Osteocyte (in vitro differentiated cells): Measurements from ENCODE around the gene GZF1. TPM values are rescaled to one million over a fixed set of nuclear protein-coding genes. Genes with fewer than 3 reads are reported as not detected.

Experiments used
- DNase-seq: peaks from one replicate; pipeline ENCODE4 v3.0.0; 2021; ENCODE audit warnings: mixed read lengths; ENCODE audit not compliant: unreplicated experiment; ENCODE audit errors: extremely low spot score
- H3K27ac Mint-ChIP-seq: one replicate; pipeline ENCODE4 v1.8.0; 2021; ENCODE audit warnings: mild to moderate bottlenecking, mixed read lengths; ENCODE audit not compliant: unreplicated experiment
- H3K27me3 Mint-ChIP-seq: one replicate; pipeline ENCODE4 v1.8.0; 2021; ENCODE audit warnings: mixed read lengths; ENCODE audit not compliant: unreplicated experiment
- H3K36me3 Mint-ChIP-seq: one replicate; pipeline ENCODE4 v1.8.0; 2021; ENCODE audit warnings: mixed read lengths; ENCODE audit not compliant: unreplicated experiment
- H3K4me1 Mint-ChIP-seq: one replicate; pipeline ENCODE4 v1.8.0; 2021; ENCODE audit warnings: mixed read lengths; ENCODE audit not compliant: unreplicated experiment
- H3K4me3 Mint-ChIP-seq: one replicate; pipeline ENCODE4 v1.8.0; 2021; ENCODE audit warnings: mild to moderate bottlenecking, moderate library complexity, mixed read lengths; ENCODE audit not compliant: unreplicated experiment
- H3K9me3 Mint-ChIP-seq: one replicate; pipeline ENCODE4 v1.8.0; 2021; ENCODE audit warnings: mixed read lengths; ENCODE audit not compliant: unreplicated experiment
- CTCF ChIP-seq: fragments of 200-600 bp; sonication (generic); IDR thresholded peaks from 2 replicates; pipeline ENCODE4 v1.5.0; 2021; ENCODE audit warnings: antibody characterized with exemption, mild to moderate bottlenecking, moderate library complexity
- total RNA-seq: library from RNA; stranded (reverse); gene quantifications from 2 replicates; pipeline ENCODE4 v1.2.1, GENCODE V29; 2021

Gene GZF1
- total RNA-seq, 1 donor from 2014 or later: 16.8 TPM

- no peak overlapping the region for H3K27ac Mint-ChIP-seq
- H3K36me3 Mint-ChIP-seq: no peaks in the 10 kb centered on the region
- no peak for TF ChIP-seq CTCF
- no peaks in the 10 kb centered on the region for H3K4me1 Mint-ChIP-seq
- H3K4me3 Mint-ChIP-seq: no peak overlapping the region
- DNase-seq: no peak
- no peaks in the 10 kb centered on the region for H3K9me3 Mint-ChIP-seq
- peaks cover 12% of the 10 kb centered on the region for H3K27me3 Mint-ChIP-seq
Observed at GRCh38 chr20:23317081-23317480, 44.9 kb upstream of the GZF1 start.

GRCh38 chr20:23318347-23318746, 43.6 kb upstream of the GZF1 start:
- no peaks in the 10 kb centered on the region for H3K36me3 Mint-ChIP-seq

GRCh38 chr20:23320317-23320716, 41.7 kb upstream of the GZF1 start:
- TF ChIP-seq CTCF: peak; percentile 44
- DNase-seq: no peak
- H3K9me3 Mint-ChIP-seq: no peaks in the 10 kb centered on the region
- H3K27ac Mint-ChIP-seq: no peak overlapping the region
- no peak overlapping the region for H3K4me3 Mint-ChIP-seq
- peaks cover 5% of the 10 kb centered on the region for H3K27me3 Mint-ChIP-seq
- no peaks in the 10 kb centered on the region for H3K4me1 Mint-ChIP-seq
- H3K36me3 Mint-ChIP-seq: no peaks in the 10 kb centered on the region

More at GRCh38 chr20:23318347-23318746, 43.6 kb upstream of the GZF1 start:
- no peak for DNase-seq
- H3K9me3 Mint-ChIP-seq: no peaks in the 10 kb centered on the region
- H3K27me3 Mint-ChIP-seq: peaks cover 9% of the 10 kb centered on the region
- TF ChIP-seq CTCF: no peak
- H3K4me1 Mint-ChIP-seq: no peaks in the 10 kb centered on the region
- H3K4me3 Mint-ChIP-seq: no peak overlapping the region
- no peak overlapping the region for H3K27ac Mint-ChIP-seq

GRCh38 chr20:23325107-23325506, 36.9 kb upstream of the GZF1 start:
- no peak overlapping the region for H3K27ac Mint-ChIP-seq
- no peaks in the 10 kb centered on the region for H3K4me1 Mint-ChIP-seq
- no peak for TF ChIP-seq CTCF
- H3K27me3 Mint-ChIP-seq: no peaks in the 10 kb centered on the region
- no peaks in the 10 kb centered on the region for H3K36me3 Mint-ChIP-seq
- H3K4me3 Mint-ChIP-seq: no peak overlapping the region
- peaks cover 4% of the 10 kb centered on the region for H3K9me3 Mint-ChIP-seq
- DNase-seq: no peak

- TF ChIP-seq CTCF: no peak
- H3K4me1 Mint-ChIP-seq: no peaks in the 10 kb centered on the region
Observed at GRCh38 chr20:23326774-23327173, 35.2 kb upstream of the GZF1 start.

More at GRCh38 chr20:23326774-23327173, 35.2 kb upstream of the GZF1 start:
- Mint-ChIP-seq H3K27me3 (no peaks in the 10 kb centered on the region), H3K27ac (no peak overlapping the region), H3K36me3 (no peaks in the 10 kb centered on the region), H3K4me3 (no peak overlapping the region), H3K9me3 (peaks cover 4% of the 10 kb centered on the region)
- DNase-seq: no peak
